ENCODE results near the gene TRIM10.
A peak's percentile ranks its signal among the peaks of the same experiment; 100 is the strongest.

TRIM10 gene

DNA sequence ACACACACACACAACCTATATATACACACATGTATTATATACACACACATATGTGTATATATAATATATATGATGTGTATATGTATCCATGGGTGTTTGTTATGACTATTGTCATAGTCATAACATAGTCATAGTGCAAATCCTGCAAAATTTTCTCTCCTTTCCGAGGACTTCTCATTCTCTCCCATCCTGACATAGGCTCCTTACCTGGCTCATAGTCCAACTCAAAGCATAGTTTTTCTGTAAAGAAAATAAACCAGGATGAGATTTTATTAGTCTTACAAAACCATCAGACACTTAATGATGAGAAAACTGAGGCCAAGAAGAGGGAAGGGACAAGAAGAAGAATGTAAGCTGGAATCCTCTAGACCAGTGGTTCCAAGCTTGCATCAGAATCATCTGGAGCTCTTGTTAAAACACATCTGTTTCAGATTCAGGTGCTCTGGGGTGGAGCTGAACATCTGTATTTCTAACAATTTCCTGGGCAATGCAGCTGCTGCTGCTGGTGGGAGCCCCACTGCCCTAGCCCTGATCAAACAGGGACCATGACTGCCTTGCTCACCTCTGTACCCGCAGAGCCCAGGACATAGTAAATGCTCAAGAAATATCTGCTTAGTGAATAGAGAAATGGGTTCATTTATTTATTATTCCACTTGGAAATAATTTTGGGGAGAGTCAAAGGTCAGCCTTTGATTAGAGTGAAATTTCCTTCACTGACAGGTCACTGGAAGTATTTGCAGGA lies 5.3 kb downstream of the TRIM10 start:
- Histone ChIP-seq H3K27ac (ENCODE audit: extremely low read depth, low read depth, low read length) (no peak overlapping the region; the same call in 1 of the 2 replicates), H3K4me3 (ENCODE audit: low read depth, low read length) (no peak overlapping the region), H3K36me3 (ENCODE audit: control insufficient read depth in 2 of 2, insufficient read depth in 1 of 2, low read length in 2 of 2) (no peaks in the 10 kb centered on the region), H3K9me3 (ENCODE audit: control insufficient read depth, insufficient read depth, low read depth, low read length) (no peaks in the 10 kb centered on the region), H3K4me1 (ENCODE audit: control insufficient read depth, insufficient read depth, low read length) (peaks cover 27% of the 10 kb centered on the region)
- TF ChIP-seq, protein P1, sequence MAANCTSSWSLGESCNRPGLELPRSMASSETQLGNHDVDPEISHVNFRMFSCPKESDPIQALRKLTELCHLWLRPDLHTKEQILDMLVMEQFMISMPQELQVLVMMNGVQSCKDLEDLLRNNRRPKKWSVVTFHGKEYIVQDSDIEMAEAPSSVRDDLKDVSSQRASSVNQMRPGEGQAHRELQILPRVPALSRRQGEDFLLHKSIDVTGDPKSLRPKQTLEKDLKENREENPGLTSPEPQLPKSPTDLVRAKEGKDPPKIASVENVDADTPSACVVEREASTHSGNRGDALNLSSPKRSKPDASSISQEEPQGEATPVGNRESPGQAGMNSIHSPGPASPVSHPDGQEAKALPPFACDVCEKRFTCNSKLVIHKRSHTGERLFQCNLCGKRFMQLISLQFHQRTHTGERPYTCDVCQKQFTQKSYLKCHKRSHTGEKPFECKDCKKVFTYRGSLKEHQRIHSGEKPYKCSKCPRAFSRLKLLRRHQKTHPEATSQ (tag by site-specific recombination; IDR thresholded peaks at IDR 0.05) = no peak
- TF ChIP-seq, protein P2, sequence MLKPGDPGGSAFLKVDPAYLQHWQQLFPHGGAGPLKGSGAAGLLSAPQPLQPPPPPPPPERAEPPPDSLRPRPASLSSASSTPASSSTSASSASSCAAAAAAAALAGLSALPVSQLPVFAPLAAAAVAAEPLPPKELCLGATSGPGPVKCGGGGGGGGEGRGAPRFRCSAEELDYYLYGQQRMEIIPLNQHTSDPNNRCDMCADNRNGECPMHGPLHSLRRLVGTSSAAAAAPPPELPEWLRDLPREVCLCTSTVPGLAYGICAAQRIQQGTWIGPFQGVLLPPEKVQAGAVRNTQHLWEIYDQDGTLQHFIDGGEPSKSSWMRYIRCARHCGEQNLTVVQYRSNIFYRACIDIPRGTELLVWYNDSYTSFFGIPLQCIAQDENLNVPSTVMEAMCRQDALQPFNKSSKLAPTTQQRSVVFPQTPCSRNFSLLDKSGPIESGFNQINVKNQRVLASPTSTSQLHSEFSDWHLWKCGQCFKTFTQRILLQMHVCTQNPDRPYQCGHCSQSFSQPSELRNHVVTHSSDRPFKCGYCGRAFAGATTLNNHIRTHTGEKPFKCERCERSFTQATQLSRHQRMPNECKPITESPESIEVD (tag by site-specific recombination; IDR thresholded peaks at IDR 0.05) = peak; percentile 78; the same call in 1 of the 2 replicates
- TF ChIP-seq, protein P3, sequence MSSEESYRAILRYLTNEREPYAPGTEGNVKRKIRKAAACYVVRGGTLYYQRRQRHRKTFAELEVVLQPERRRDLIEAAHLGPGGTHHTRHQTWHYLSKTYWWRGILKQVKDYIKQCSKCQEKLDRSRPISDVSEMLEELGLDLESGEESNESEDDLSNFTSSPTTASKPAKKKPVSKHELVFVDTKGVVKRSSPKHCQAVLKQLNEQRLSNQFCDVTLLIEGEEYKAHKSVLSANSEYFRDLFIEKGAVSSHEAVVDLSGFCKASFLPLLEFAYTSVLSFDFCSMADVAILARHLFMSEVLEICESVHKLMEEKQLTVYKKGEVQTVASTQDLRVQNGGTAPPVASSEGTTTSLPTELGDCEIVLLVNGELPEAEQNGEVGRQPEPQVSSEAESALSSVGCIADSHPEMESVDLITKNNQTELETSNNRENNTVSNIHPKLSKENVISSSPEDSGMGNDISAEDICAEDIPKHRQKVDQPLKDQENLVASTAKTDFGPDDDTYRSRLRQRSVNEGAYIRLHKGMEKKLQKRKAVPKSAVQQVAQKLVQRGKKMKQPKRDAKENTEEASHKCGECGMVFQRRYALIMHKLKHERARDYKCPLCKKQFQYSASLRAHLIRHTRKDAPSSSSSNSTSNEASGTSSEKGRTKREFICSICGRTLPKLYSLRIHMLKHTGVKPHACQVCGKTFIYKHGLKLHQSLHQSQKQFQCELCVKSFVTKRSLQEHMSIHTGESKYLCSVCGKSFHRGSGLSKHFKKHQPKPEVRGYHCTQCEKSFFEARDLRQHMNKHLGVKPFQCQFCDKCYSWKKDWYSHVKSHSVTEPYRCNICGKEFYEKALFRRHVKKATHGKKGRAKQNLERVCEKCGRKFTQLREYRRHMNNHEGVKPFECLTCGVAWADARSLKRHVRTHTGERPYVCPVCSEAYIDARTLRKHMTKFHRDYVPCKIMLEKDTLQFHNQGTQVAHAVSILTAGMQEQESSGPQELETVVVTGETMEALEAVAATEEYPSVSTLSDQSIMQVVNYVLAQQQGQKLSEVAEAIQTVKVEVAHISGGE (tag by site-specific recombination; conservative IDR thresholded peaks at IDR 0.05; ENCODE audit: low read depth) = no peak
- no peak for TF ChIP-seq ZNF596 (tag by site-specific recombination; IDR thresholded peaks at IDR 0.05)
- no peak for TF ChIP-seq ZSCAN16 (tag by site-specific recombination; IDR thresholded peaks at IDR 0.05)
- TF ChIP-seq ZNF664 (tag by site-specific recombination; IDR thresholded peaks at IDR 0.05) = peak; percentile 99
- TF ChIP-seq ZNF341 (tag by site-specific recombination; IDR thresholded peaks at IDR 0.05; ENCODE audit: low read depth) = no peak
- TF ChIP-seq, protein P4, sequence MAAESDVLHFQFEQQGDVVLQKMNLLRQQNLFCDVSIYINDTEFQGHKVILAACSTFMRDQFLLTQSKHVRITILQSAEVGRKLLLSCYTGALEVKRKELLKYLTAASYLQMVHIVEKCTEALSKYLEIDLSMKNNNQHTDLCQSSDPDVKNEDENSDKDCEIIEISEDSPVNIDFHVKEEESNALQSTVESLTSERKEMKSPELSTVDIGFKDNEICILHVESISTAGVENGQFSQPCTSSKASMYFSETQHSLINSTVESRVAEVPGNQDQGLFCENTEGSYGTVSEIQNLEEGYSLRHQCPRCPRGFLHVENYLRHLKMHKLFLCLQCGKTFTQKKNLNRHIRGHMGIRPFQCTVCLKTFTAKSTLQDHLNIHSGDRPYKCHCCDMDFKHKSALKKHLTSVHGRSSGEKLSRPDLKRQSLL (tag by site-specific recombination; IDR thresholded peaks at IDR 0.05) = no peak
- TF ChIP-seq, protein P5, sequence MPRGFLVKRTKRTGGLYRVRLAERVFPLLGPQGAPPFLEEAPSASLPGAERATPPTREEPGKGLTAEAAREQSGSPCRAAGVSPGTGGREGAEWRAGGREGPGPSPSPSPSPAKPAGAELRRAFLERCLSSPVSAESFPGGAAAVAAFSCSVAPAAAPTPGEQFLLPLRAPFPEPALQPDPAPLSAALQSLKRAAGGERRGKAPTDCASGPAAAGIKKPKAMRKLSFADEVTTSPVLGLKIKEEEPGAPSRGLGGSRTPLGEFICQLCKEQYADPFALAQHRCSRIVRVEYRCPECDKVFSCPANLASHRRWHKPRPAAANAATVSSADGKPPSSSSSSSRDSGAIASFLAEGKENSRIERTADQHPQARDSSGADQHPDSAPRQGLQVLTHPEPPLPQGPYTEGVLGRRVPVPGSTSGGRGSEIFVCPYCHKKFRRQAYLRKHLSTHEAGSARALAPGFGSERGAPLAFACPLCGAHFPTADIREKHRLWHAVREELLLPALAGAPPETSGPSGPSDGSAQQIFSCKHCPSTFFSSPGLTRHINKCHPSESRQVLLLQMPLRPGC (tag by site-specific recombination; IDR thresholded peaks at IDR 0.05) = no peak
- TF ChIP-seq ZFP37 (tag by site-specific recombination; IDR thresholded peaks at IDR 0.05) = no peak
- POLR2A ChIA-PET = interaction anchor here (0.7 kb wide), 1 partner anchor 52 kb away, joined by 4 read pairs; no protein-coding TSS in a partner anchor
- CTCF ChIA-PET = interaction anchor here (0.6 to 6.3 kb wide), 5 partner anchors 17 to 89 kb away, joined by 3 to 80 read pairs (median 5); partner anchors contain the start of gene PPP1R11

DNA sequence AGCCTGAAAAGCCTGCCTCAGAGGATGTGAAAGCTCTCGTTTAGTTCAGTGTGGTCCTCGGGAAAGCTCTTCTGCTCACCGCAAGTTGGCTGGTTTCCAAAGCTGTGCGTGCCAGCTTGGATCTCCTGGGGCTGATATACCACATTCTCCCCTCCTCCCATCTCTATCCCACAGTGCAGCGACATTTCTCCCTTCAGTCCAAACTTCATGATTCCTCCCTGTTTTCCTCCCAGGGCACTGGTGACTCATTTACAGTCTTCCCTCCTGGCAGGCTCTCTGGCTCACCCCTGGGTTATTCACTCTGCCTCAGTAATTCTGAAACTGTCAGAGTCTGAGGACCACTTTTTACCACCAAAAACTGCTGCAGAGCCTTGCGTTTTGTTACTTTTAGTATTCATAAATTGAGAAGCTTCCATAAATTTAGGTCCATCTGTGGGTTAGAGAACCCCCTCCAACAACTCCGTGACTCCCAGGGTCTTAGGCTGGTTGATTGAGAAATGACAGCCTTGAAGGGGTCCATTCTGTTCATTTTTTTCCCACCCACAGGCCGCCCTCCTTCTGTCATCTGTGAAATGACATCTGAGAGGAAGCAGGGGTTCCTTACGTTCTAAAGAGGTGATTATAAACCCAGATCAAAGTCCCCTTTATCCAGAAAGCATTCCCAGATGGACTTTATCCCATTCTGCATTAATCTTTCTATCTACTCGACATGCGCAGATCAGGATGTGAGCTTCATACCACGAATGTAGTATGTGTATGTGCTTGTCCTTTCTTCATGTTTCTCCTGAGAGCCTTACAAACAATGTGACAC lies 6.1 kb downstream of the TRIM10 start:
- Histone ChIP-seq H3K27ac (ENCODE audit: extremely low read depth, low read depth, low read length) (peak overlapping the region; percentile 67), H3K9me3 (ENCODE audit: control insufficient read depth, insufficient read depth, low read depth, low read length) (no peaks in the 10 kb centered on the region), H3K4me3 (ENCODE audit: low read depth, low read length) (no peak overlapping the region), H3K4me1 (ENCODE audit: control insufficient read depth, insufficient read depth, low read length) (peaks cover 27% of the 10 kb centered on the region), H3K36me3 (ENCODE audit: control insufficient read depth in 2 of 2, insufficient read depth in 1 of 2, low read length in 2 of 2) (no peaks in the 10 kb centered on the region)
- POLR2A ChIA-PET = interaction anchor here (0.7 to 0.9 kb wide), 3 partner anchors 24 to 94 kb away, joined by 3 to 4 read pairs (median 4); partner anchors contain the start of gene POLR1H
- CTCF ChIA-PET = interaction anchor here (0.6 to 6.3 kb wide), 5 partner anchors 16 to 88 kb away, joined by 3 to 80 read pairs (median 5); partner anchors contain the start of gene PPP1R11
- TF ChIP-seq HOXD13 (CRISPR knock-in tag; IDR thresholded peaks at IDR 0.05; ENCODE audit: borderline replicate concordance) (peak; percentile 95), ZFP69B (tag by site-specific recombination; IDR thresholded peaks at IDR 0.05) (peak; percentile 79; the same call in 1 of the 2 replicates), SP7 (tag by site-specific recombination; IDR thresholded peaks at IDR 0.05) (peak; percentile 87), OVOL3 (tag by site-specific recombination; IDR thresholded peaks at IDR 0.05) (peak; percentile 77; the same call in 1 of the 2 replicates), ZNF600 (tag by site-specific recombination; IDR thresholded peaks at IDR 0.05) (peak; percentile 64)
- TF ChIP-seq, protein P6, sequence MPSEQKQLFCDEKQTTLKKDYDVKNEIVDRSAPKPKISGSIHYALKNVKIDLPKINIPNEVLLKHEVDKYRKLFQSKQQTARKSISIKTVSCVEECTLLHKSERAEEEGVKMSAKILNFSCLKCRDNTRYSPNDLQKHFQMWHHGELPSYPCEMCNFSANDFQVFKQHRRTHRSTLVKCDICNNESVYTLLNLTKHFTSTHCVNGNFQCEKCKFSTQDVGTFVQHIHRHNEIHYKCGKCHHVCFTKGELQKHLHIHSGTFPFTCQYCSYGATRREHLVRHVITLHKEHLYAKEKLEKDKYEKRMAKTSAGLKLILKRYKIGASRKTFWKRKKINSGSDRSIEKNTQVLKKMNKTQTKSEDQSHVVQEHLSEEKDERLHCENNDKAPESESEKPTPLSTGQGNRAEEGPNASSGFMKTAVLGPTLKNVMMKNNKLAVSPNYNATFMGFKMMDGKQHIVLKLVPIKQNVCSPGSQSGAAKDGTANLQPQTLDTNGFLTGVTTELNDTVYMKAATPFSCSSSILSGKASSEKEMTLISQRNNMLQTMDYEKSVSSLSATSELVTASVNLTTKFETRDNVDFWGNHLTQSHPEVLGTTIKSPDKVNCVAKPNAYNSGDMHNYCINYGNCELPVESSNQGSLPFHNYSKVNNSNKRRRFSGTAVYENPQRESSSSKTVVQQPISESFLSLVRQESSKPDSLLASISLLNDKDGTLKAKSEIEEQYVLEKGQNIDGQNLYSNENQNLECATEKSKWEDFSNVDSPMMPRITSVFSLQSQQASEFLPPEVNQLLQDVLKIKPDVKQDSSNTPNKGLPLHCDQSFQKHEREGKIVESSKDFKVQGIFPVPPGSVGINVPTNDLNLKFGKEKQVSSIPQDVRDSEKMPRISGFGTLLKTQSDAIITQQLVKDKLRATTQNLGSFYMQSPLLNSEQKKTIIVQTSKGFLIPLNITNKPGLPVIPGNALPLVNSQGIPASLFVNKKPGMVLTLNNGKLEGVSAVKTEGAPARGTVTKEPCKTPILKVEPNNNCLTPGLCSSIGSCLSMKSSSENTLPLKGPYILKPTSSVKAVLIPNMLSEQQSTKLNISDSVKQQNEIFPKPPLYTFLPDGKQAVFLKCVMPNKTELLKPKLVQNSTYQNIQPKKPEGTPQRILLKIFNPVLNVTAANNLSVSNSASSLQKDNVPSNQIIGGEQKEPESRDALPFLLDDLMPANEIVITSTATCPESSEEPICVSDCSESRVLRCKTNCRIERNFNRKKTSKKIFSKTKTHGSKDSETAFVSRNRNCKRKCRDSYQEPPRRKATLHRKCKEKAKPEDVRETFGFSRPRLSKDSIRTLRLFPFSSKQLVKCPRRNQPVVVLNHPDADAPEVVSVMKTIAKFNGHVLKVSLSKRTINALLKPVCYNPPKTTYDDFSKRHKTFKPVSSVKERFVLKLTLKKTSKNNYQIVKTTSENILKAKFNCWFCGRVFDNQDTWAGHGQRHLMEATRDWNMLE (tag by site-specific recombination; conservative IDR thresholded peaks at IDR 0.05; ENCODE audit: low read depth) = peak; percentile 63
